PFSK-1 (cell line): ENCODE measurements around the gene APBA2.

ENCODE experiments used
- POLR2AphosphoS5 ChIP-seq: IDR thresholded peaks from 2 replicates; pipeline ENCODE4 v1.6.1; 2012; ENCODE audit warnings: low read depth, mild to moderate bottlenecking, control low read depth, low read length, moderate library complexity
- REST ChIP-seq, 2 experiments: IDR thresholded peaks; 2 replicates each; pipeline versions ENCODE4 v1.6.1 to v1.8.0; 2011 to 2012; ENCODE audit warnings: low read depth in 2 of 2, low read length in 2 of 2, control low read depth in 1 of 2, inconsistent platforms in 1 of 2, mild to moderate bottlenecking in 1 of 2, moderate library complexity in 1 of 2; ENCODE audit not compliant: insufficient read depth in 1 of 2
- SIN3A ChIP-seq: IDR thresholded peaks from 2 replicates; pipeline ENCODE4 v1.6.1; 2012; ENCODE audit warnings: mild to moderate bottlenecking, low read length, moderate library complexity, borderline replicate concordance; ENCODE audit not compliant: insufficient read depth
- TAF1 ChIP-seq: IDR thresholded peaks from 2 replicates; pipeline ENCODE4 v1.6.1; 2012; ENCODE audit warnings: low read length, control low read depth, borderline replicate concordance; ENCODE audit not compliant: insufficient read depth

GRCh38 chr15:28969511-28970085 lies 83.8 kb downstream of the APBA2 start:
- TF ChIP-seq SIN3A (no peak), TAF1 (no peak), POLR2AphosphoS5 (no peak), REST (IDR thresholded peaks at IDR 0.05; ENCODE audit: insufficient read depth in 1 of 2, low read depth in 2 of 2, low read length in 2 of 2) (no peak)
